ENCODE data around the gene PCGF6. TPM values are rescaled to one million over a fixed set of nuclear protein-coding genes. Genes with fewer than 3 reads are reported as not detected.
"Not testable (repeated sequence)": the region's sequence is repeated elsewhere in the genome, so short reads cannot be mapped to it uniquely, and the experiment has no call there.

PCGF6 gene
- polyA plus RNA-seq, 3 donors from 2014 or later, result 7.5 to 11.6 (median 9.1) TPM

DNA sequence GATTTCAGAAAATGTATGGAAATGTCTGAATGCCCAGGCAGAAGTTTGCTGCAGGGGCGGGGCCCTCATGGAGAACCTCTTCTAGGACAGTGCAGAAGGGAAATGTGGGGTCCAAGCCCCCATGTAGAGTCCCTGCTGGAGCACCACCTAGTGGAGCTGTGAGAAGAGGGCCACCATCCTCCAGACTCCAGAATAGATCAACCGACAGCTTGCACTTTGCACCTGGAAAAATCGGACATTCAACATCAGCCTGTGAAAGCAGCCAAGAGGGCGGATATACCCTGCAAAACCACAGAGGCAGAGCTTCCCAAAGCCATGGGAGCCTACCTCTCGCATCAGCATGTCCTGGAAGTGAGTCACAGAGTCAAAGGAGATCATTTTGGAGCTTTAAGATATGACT is 91.0 kb downstream of the PCGF6 start:
- peaks cover 4 to 21% (median 8%) of the 10 kb centered on the region in 3 donors for H3K27me3 Mint-ChIP-seq (ENCODE audit: low read depth in 3 of 3)
- H3K27ac Mint-ChIP-seq, result no peak overlapping the region
- H3K4me3 Mint-ChIP-seq, result no peak overlapping the region
- H3K36me3 Mint-ChIP-seq, result no peaks in the 10 kb centered on the region
- no peaks in the 10 kb centered on the region for H3K9me3 Mint-ChIP-seq
- no peaks in the 10 kb centered on the region for H3K4me1 Mint-ChIP-seq
- DNase-seq, result no peak

DNA sequence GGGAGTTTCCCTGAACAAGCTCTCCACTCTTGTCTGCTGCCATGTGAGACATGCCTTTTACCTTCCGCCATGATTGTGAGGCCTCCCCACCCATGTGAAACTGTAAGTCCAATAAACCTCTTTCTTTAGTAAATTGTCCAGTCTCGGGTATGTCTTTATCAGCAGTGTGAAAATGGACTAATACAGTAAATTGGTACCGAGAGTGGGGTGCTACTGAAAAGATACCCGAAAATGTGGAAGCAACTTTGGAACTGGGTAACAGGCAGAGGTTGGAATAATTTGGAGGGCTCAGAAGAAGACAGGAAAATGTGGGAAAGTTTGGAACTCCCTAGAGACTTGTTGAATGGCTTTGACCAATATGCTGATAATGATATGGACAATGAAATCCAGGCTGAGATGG is 92.0 kb downstream of the PCGF6 start:
- H3K9me3 Mint-ChIP-seq, H3K36me3 Mint-ChIP-seq, H3K4me1 Mint-ChIP-seq, H3K4me3 Mint-ChIP-seq, DNase-seq, H3K27ac Mint-ChIP-seq: not testable (repeated sequence)
- H3K27me3 Mint-ChIP-seq (ENCODE audit: low read depth in 3 of 3), result peaks cover 6 to 23% (median 12%) of the 10 kb centered on the region in 3 donors

DNA sequence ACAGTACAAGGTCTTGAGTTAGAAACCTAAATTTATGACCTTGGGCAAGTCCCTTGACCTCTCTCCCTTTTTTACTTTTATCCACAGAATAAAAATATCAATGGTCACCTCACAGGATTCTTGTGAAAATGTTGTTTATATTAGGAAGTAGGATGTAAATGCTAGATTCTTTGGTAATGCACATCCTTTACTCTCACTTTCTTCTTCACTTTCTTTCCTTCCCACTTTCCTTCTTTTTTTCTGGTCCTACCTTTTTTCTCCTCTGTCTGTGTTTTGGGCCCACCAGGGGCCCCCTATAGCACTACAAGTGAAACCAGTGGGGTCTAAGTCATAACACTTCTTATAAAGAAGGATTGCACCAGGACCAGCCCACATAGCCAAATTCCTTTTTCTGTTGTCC is 93.1 kb downstream of the PCGF6 start:
- DNase-seq, result no peak
- H3K36me3 Mint-ChIP-seq, result no peaks in the 10 kb centered on the region
- no peak overlapping the region for H3K27ac Mint-ChIP-seq
- no peaks in the 10 kb centered on the region for H3K9me3 Mint-ChIP-seq
- no peaks in the 10 kb centered on the region for H3K4me1 Mint-ChIP-seq
- no peak overlapping the region for H3K4me3 Mint-ChIP-seq
- H3K27me3 Mint-ChIP-seq (ENCODE audit: low read depth in 3 of 3), result peaks cover 6 to 14% (median 9%) of the 10 kb centered on the region in 3 donors

DNA sequence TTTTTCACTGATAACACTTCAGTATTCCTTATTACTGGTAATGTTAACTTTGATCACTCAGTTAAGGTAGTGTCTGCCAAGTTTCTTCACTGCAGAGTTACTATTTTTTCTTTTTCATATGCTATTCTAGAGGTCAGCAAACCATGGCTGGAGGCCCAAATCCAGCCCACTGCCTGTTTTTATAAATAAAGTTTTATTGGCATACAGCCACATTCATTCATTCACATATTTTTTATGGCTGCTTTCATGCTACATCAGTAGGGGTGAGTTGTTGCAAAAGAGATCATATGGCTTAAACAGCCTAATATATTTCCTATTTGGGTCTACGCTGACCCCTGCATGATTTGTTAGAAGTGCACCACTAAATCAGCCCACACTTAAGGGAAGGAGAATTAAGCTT is 94.3 kb downstream of the PCGF6 start:
- Mint-ChIP-seq H3K9me3 (no peaks in the 10 kb centered on the region), H3K4me3 (no peak overlapping the region), H3K27me3 (ENCODE audit: low read depth in 3 of 3) (peaks cover 12 to 18% (median 14%) of the 10 kb centered on the region in 3 donors), H3K27ac (no peak overlapping the region), H3K4me1 (no peaks in the 10 kb centered on the region), H3K36me3 (no peaks in the 10 kb centered on the region)
- no peak for DNase-seq

DNA sequence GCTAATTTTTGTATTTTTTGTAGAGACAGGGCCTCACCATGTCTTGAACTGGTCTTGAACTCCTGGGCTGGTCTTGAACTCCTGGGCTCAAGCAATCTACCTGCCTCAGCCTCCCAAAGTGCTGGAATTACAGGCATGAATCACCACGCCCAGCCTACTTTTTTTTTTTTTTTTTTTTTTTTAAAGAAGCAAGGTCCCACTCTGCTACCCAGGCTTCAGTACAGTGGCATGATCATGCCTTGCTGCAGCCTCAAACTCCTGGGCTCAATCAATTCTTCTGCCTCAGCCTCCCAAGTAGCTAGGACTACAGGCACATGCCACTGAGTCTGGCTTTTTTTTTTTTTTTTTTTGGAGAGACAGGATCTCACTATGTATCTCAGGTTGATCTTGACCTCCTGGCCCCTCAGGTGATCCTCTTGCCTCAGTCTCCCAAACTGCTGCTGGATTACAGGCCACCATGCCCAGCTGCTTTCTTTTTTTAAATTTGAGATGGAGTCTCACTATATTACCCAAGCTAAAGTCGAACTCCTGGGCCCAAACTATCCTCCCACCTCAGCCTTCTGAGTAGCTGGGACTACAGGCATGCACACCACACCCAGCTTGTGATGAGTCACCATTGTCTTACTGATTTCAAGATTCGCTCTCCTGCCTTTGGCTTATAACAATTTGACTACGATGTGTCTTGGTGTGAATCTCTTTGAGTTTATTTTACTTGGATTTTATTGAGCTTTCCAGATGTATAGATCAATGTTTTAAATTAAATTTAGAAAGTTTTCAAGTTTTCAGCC is 96.2 kb downstream of the PCGF6 start:
- peaks cover 1 to 8% (median 5%) of the 10 kb centered on the region in 6 donors for H3K9me3 Mint-ChIP-seq
- no peak for DNase-seq
- H3K4me3 Mint-ChIP-seq, result no peak overlapping the region

DNA sequence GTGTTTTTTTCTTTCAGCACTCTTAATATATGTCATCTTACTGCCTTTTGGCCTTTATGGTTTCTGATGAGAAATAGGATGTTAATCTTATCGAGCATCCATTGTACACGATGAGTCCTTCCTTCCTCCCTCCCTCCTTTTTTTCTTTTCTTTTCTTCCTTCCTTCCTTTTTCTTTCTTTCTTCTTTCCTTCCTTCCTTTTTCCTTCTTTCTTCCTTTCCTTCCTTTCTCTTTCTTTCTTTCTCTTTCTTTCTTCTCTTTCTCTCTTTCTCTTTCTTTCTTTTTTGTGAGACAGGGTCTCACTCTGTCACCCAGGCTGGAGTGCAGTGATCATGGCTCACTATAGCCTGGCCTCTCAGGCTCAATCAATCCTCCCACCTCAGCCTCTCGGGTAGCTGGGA is 96.8 kb downstream of the PCGF6 start:
- DNase-seq, result no peak
- no peaks in the 10 kb centered on the region for H3K36me3 Mint-ChIP-seq
- peaks cover 15 to 37% (median 31%) of the 10 kb centered on the region in 3 donors for H3K27me3 Mint-ChIP-seq (ENCODE audit: low read depth in 3 of 3)
- no peak overlapping the region for H3K4me3 Mint-ChIP-seq
- peaks cover 1 to 8% (median 5%) of the 10 kb centered on the region in 6 donors for H3K9me3 Mint-ChIP-seq
- no peak overlapping the region for H3K27ac Mint-ChIP-seq
- H3K4me1 Mint-ChIP-seq, result peaks cover 0 to 5% of the 10 kb centered on the region in 2 donors

More for the DNA sequence above, 96.2 kb downstream of the PCGF6 start:
- no peaks in the 10 kb centered on the region for H3K36me3 Mint-ChIP-seq
- peaks cover 0 to 5% of the 10 kb centered on the region in 2 donors for H3K4me1 Mint-ChIP-seq
- H3K27ac Mint-ChIP-seq, result no peak overlapping the region
- H3K27me3 Mint-ChIP-seq (ENCODE audit: low read depth in 3 of 3), result peaks cover 16 to 32% (median 31%) of the 10 kb centered on the region in 3 donors

Other genes starting within 250 kb of the PCGF6 start
- gene NT5C2, start 157.9 kb downstream of the PCGF6 start, polyA plus RNA-seq, result 100 to 1,000 TPM in 1 of 3 donors, 10 to 100 TPM in 2; 86.2 to 116 (median 91.5) TPM
- not detected for gene RPEL1, start 105.3 kb downstream of the PCGF6 start, polyA plus RNA-seq
- gene INA, start 74.0 kb downstream of the PCGF6 start, polyA plus RNA-seq, result not detected
- gene TAF5, start 16.8 kb upstream of the PCGF6 start, polyA plus RNA-seq, result 1 to 10 TPM; 2.1 to 3.1 (median 2.8) TPM
- gene ATP5MK, start 45.3 kb upstream of the PCGF6 start, polyA plus RNA-seq, result 100 to 1,000 TPM; 420 to 588 (median 479) TPM
- gene PDCD11, start 45.5 kb upstream of the PCGF6 start, polyA plus RNA-seq, result 10 to 100 TPM in 1 of 3 donors, 1 to 10 TPM in 1, under 1 TPM in 1; 0.67 to 12.0 (median 6.6) TPM
- gene CALHM2, start 101.2 kb upstream of the PCGF6 start, polyA plus RNA-seq, result 100 to 1,000 TPM in 1 of 3 donors, 10 to 100 TPM in 2; 43.3 to 125 (median 72.6) TPM
- gene CALHM1, start 107.8 kb upstream of the PCGF6 start, polyA plus RNA-seq, result under 1 TPM in 2 of 3 donors, not detected in 1; 0.56 to 0.91 TPM
- gene CALHM3, start 128.1 kb upstream of the PCGF6 start, polyA plus RNA-seq, result not detected
- gene NEURL1, start 142.6 kb upstream of the PCGF6 start, polyA plus RNA-seq, result under 1 TPM in 2 of 3 donors, not detected in 1; 0.07 to 0.35 TPM